GM12801 (cell line): ENCODE data around the gene GRM8.

Source experiments
- CTCF ChIP-seq: IDR thresholded peaks from one replicate; pipeline ENCODE4 v1.5.1; 2011; ENCODE audit warnings: control low read depth; ENCODE audit not compliant: insufficient read length; ENCODE audit errors: extremely low read depth

The GRM8 gene

DNA sequence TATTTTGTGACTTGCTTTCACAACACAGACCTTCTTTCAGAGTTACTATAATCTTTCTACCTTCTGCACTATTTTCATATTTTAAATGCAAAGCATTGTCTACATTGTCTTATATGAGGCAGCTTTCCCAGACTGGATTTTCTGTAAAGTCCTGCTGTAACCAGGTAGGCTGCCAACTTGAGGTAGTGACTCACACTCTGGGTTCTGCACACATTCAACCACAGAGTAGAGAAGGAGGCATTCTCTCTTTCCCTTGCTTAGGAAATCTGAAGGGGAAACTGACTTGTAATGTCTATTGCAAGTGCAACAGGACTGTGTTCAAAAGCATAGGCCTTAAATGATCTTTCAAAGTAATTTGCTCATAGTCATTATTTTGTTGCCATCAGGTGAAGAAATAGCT is 461.4 kb downstream of the GRM8 start:
- TF ChIP-seq CTCF: no peak

DNA sequence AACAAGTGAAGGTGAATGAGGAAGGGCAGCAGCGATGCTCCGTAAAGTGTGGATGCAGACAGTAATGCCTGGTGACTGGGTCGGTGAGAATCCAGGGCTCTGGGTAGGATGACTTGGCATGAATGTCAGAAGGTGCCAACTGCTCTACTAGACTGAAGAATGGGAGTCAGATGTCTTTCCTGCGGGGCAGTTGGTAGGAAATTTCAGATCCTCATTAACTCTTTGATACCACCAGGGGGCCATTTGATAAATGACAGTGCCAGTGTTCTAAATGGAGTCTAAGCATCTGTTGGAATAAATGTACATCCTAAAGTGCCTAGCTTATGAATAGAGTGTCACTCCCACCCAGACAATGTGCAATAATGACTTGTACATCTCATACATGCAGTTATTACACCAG is 462.0 kb downstream of the GRM8 start:
- TF ChIP-seq CTCF: no peak

- no peak for TF ChIP-seq CTCF
These were observed 469.1 kb downstream of the GRM8 start for GRCh38 chr7:126783613-126784012.

DNA sequence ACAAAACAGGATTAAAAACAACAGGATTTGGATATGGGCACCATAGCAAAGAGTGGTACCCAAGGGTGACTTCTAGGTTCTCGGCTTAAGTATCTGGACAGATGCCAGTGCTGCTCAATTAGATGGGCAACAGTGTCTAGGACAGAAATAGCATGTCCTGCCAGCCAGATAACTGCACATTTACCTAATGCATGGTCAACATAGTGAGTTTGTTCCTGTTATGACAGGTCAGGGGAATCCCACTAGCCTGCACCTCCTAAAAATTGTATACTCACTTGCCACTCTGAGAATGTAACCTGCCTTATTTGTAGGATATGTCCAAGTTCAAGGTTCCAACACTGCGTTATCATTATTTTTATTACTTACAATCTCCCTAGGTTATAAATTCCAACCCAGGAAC is 471.7 kb downstream of the GRM8 start:
- TF ChIP-seq CTCF: no peak

GRCh38 chr7:126778101-126778500 is 474.6 kb downstream of the GRM8 start:
- no peak for TF ChIP-seq CTCF

GRCh38 chr7:126776498-126776897 is 476.2 kb downstream of the GRM8 start:
- TF ChIP-seq CTCF: no peak

DNA sequence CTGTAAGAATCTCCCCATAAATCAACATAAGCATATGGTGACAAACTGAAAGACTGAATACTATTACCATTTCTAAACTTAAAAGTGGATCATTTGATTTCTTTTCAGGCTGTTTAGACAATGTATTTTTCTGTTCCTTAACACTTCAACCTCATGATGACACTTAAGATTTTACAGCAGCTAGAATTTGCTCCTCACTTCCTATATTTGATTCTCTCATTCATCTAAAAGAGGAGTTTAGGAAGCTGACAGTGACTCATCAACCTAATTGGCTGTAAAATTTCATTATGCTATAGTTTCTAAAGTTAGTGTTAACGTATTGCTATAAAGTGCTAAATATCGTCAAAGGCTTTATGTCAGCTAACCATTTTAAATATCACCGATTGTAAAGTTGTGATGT is 478.7 kb downstream of the GRM8 start:
- TF ChIP-seq CTCF: no peak

GRCh38 chr7:126768836-126769235 is 483.9 kb downstream of the GRM8 start:
- TF ChIP-seq CTCF: no peak
